HCT116 (cell line): ENCODE data around the gene ADGRB3. TPM values are rescaled to one million over a fixed set of nuclear protein-coding genes. Genes with fewer than 3 reads are reported as not detected.

Experiments
- ATAC-seq: fragments of 200-7000 bp; cut with Tn5 transposase; 2 replicates; pipeline ENCODE4 v1.9.1; 2020; ENCODE audit warnings: mild to moderate bottlenecking, moderate library complexity
- BruUV-seq: library from RNA; stranded (reverse); fragments of 400-500 nt; replicated peaks from 2 replicates; lab custom pipeline; 2021; lab: Mats Ljungman, UMichigan
- CTCF ChIA-PET: fragments of 300-600 bp; sonication (Branson Sonifier 250); formaldehyde crosslinking; loops from one replicate; lab custom pipeline; 2021; ENCODE audit warnings: antibody characterized with exemption; lab: Charles Lee
- POLR2A ChIA-PET: fragments of 300-600, 350-600 bp; sonication (Branson Sonifier 250); formaldehyde crosslinking; loops from one replicate; lab custom pipeline; 2021; ENCODE audit warnings: antibody characterized with exemption; lab: Charles Lee
- RAD21 ChIA-PET, 2 experiments: fragments of 300-600 bp; sonication (Branson Sonifier 250); formaldehyde crosslinking; loops; one replicate each; lab custom pipeline; 2023; ENCODE audit warnings: low total read pairs in 2 of 2; ENCODE audit not compliant: uncharacterized antibody in 2 of 2, unreplicated experiment in 2 of 2, low non-redundant PET in 1 of 2; lab: Charles Lee
- DNase-seq: peaks from one replicate; pipeline ENCODE4 v3.0.0-alpha.2; 2010; ENCODE audit warnings: low read depth, low spot score
- H2AFZ ChIP-seq: fragments of 200-600 bp; shearing (Covaris generic), sonication (generic); 2 replicates; pipeline ENCODE4 v1.6.1; 2017; ENCODE audit warnings: low read depth, mixed run types, mixed read lengths, antibody characterized with exemption, low read length; ENCODE audit not compliant: poor library complexity, severe bottlenecking
- H3K27ac ChIP-seq: 2 replicates; pipeline ENCODE4 v1.5.1; 2012; ENCODE audit warnings: low read depth, low read length
- H3K27me3 ChIP-seq: fragments of 200-600 bp; sonication (generic); 2 replicates; pipeline ENCODE4 v1.6.1; 2016; ENCODE audit warnings: mixed run types, low read length, mixed read lengths; ENCODE audit not compliant: insufficient read depth
- H3K36me3 ChIP-seq, 2 experiments: fragments of 200-500 bp in 1 of 2; fragments of 200-600 bp in 1 of 2; sonication (Bioruptor generic) in 1 of 2; sonication (generic) in 1 of 2; 2 replicates each; pipeline versions ENCODE4 v1.5.1 to v1.6.1; 2014 to 2016; ENCODE audit warnings: low read length in 2 of 2, inconsistent platforms in 1 of 2, mixed read lengths in 1 of 2, mixed run types in 1 of 2; ENCODE audit not compliant: insufficient read depth in 2 of 2, control insufficient read depth in 1 of 2
- H3K4me1 ChIP-seq, 2 experiments: fragments of 200-600 bp in 1 of 2; sonication (generic) in 1 of 2; 2 replicates each; pipeline versions ENCODE4 v1.5.1 to v1.6.1; 2012 to 2017; ENCODE audit warnings: low read length in 2 of 2, inconsistent platforms in 1 of 2, mild to moderate bottlenecking in 1 of 2, mixed read lengths in 1 of 2, mixed run types in 1 of 2, moderate library complexity in 1 of 2; ENCODE audit not compliant: insufficient read depth in 2 of 2, control insufficient read depth in 1 of 2
- H3K4me2 ChIP-seq: fragments of 200-600 bp; sonication (generic); 2 replicates; pipeline ENCODE4 v1.6.1; 2017; ENCODE audit warnings: mixed run types, low read length, mixed read lengths
- H3K4me3 ChIP-seq, 2 experiments: fragments of 200-600 bp in 1 of 2; sonication (generic) in 1 of 2; replicated peaks in 1 of 2; 2 replicates each; pipeline ENCODE4 v1.5.1; 2011 to 2016; ENCODE audit warnings: low read length in 2 of 2, control low read depth in 1 of 2, low read depth in 1 of 2, mild to moderate bottlenecking in 1 of 2, mixed read lengths in 1 of 2, mixed run types in 1 of 2
- H3K79me2 ChIP-seq: fragments of 200-600 bp; sonication (generic); 2 replicates; pipeline ENCODE4 v1.6.1; 2017; ENCODE audit warnings: mild to moderate bottlenecking, mixed run types, low read length, moderate library complexity, mixed read lengths; ENCODE audit not compliant: insufficient read depth
- H3K9ac ChIP-seq: fragments of 200-600 bp; sonication (generic); 2 replicates; pipeline ENCODE4 v1.6.1; 2016; ENCODE audit warnings: low read length, mixed read lengths
- H3K9me2 ChIP-seq: fragments of 200-600 bp; sonication (generic), shearing (Covaris generic); 2 replicates; pipeline ENCODE4 v1.6.1; 2017; ENCODE audit warnings: mixed run types, mild to moderate bottlenecking, moderate library complexity; ENCODE audit not compliant: insufficient read depth
- H3K9me3 ChIP-seq, 2 experiments: fragments of 200-500 bp in 1 of 2; fragments of 200-600 bp in 1 of 2; sonication (Bioruptor generic) in 1 of 2; sonication (generic) in 1 of 2; 2 replicates each; pipeline ENCODE4 v1.6.1; 2014 to 2017; ENCODE audit warnings: low read length in 2 of 2, mixed read lengths in 2 of 2, inconsistent platforms in 1 of 2, low read depth in 1 of 2, mild to moderate bottlenecking in 1 of 2, mixed run types in 1 of 2, moderate library complexity in 1 of 2; ENCODE audit not compliant: control insufficient read depth in 1 of 2, insufficient read depth in 1 of 2
- H4K20me1 ChIP-seq: fragments of 200-600 bp; sonication (generic), shearing (Covaris generic); 2 replicates; pipeline ENCODE4 v1.6.1; 2017; ENCODE audit warnings: mixed run types, mild to moderate bottlenecking, moderate library complexity; ENCODE audit not compliant: insufficient read depth
- CBX3 ChIP-seq: IDR thresholded peaks from 2 replicates; pipeline ENCODE4 v1.6.1; 2012; ENCODE audit warnings: low read depth
- CEBPB ChIP-seq: IDR thresholded peaks from 2 replicates; pipeline ENCODE4 v1.6.1; 2012; ENCODE audit warnings: low read depth
- CTCF ChIP-seq, 3 experiments: fragments of 200-600 bp in 1 of 3; sonication (generic) in 1 of 3; IDR thresholded peaks in 2 of 3; conservative IDR thresholded peaks in 1 of 3; 2 replicates each; pipeline ENCODE4 v1.5.1; 2012 to 2017; ENCODE audit warnings: low read depth in 2 of 3, low read length in 2 of 3, antibody characterized with exemption in 1 of 3, borderline replicate concordance in 1 of 3, control low read depth in 1 of 3, mild to moderate bottlenecking in 1 of 3, mixed read lengths in 1 of 3, mixed run types in 1 of 3, moderate library complexity in 1 of 3; ENCODE audit not compliant: insufficient read depth in 1 of 3
- EGR1 ChIP-seq: IDR thresholded peaks from 2 replicates; pipeline ENCODE4 v1.6.1; 2012; ENCODE audit warnings: low read depth
- ELF1 ChIP-seq: IDR thresholded peaks from 2 replicates; pipeline ENCODE4 v1.6.1; 2012; ENCODE audit warnings: low read depth, borderline replicate concordance
- EZH2 ChIP-seq: fragments of 200-600 bp; sonication (generic); IDR thresholded peaks from 2 replicates; pipeline ENCODE4 v1.6.1; 2017; ENCODE audit warnings: antibody characterized with exemption, mixed run types
- FOSL1 ChIP-seq: IDR thresholded peaks from 2 replicates; pipeline ENCODE4 v1.6.1; 2012; ENCODE audit warnings: low read depth
- JUND ChIP-seq: IDR thresholded peaks from 2 replicates; pipeline ENCODE4 v1.6.1; 2012
- POLR2A ChIP-seq: IDR thresholded peaks from 2 replicates; pipeline ENCODE4 v1.7.0; 2011; ENCODE audit warnings: borderline replicate concordance; ENCODE audit not compliant: insufficient read depth, insufficient read length; ENCODE audit errors: extremely low read depth
- RAD21 ChIP-seq: IDR thresholded peaks from 2 replicates; pipeline ENCODE4 v1.6.1; 2012; ENCODE audit warnings: low read depth, mild to moderate bottlenecking
- SIN3A ChIP-seq: IDR thresholded peaks from 2 replicates; pipeline ENCODE4 v1.6.1; 2012; ENCODE audit warnings: low read depth
- YY1 ChIP-seq: IDR thresholded peaks from 2 replicates; pipeline ENCODE4 v1.6.1; 2011; ENCODE audit warnings: low read length, low read depth, moderate library complexity, mild to moderate bottlenecking; ENCODE audit not compliant: insufficient replicate concordance; ENCODE audit errors: extremely low read depth
- ZBTB33 ChIP-seq: IDR thresholded peaks from 2 replicates; pipeline ENCODE4 v1.6.1; 2011; ENCODE audit warnings: mild to moderate bottlenecking, low read length, moderate library complexity; ENCODE audit not compliant: insufficient replicate concordance; ENCODE audit errors: extremely low read depth
- ZNF274 ChIP-seq: fragments of 200-500 bp; sonication (Bioruptor generic); IDR thresholded peaks from 2 replicates; pipeline ENCODE4 v1.6.1; 2014; ENCODE audit warnings: mild to moderate bottlenecking, low read depth, low read length, inconsistent platforms
- intact Hi-C: fragments of 100-400 bp; cut with micrococcal nuclease; formaldehyde crosslinking; loops from 2 replicates; pipeline ENCODE4 v1.10.0; 2022
- total RNA-seq: library from RNA; stranded (reverse); gene quantifications from one replicate; pipeline ENCODE4 v1.2.1, GENCODE V29; 2021; ENCODE audit not compliant: unreplicated experiment
- TF ChIP-seq, protein P1 (sequence below): IDR thresholded peaks from 2 replicates; pipeline ENCODE4 v1.6.1; 2012

Gene ADGRB3
- total RNA-seq, 1 experiment from 2014 or later, result not detected

- TF ChIP-seq POLR2A (no peak), RAD21 (no peak), EZH2 (no peak)
- TF ChIP-seq, protein P1, sequence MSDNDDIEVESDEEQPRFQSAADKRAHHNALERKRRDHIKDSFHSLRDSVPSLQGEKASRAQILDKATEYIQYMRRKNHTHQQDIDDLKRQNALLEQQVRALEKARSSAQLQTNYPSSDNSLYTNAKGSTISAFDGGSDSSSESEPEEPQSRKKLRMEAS, result no peak
- TF ChIP-seq, all 23 proteins: peak for 0
Measured at GRCh38 chr6:69162811-69163210, 527.7 kb downstream of the ADGRB3 start (continued).

DNA sequence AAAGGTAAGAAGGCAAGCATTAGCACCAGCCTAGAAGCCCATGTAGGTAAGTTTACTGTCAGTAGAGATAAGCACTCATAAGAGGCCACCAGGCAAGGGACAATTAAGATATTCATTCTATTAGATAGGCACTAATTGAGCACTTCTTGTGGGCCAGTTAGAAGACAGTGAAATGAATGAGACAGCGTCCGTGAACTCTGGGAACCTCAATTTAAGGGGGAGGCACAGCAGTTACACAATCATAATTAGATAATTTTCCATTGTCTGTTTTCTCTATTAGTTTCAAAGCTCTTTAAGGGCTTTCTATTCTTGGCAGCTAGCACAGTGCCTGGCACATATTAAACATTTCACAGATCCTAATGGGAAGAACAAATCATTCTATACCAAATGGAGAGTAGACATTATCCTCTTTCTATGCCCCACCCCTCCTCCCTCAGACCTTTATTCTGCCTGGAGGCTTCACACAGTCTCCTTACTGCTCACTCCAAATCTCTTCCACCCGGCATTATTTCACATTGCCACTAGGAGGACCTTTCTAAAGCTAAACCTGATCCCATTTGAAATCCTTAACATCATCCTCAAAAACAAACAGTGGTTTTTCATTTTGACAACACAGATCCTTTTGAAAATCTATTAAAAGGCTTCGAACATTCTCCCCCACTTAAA is 529.6 kb downstream of the ADGRB3 start:
- H3K9ac ChIP-seq, result no peak overlapping the region
- ATAC-seq (no peak), DNase-seq (no peak)
- BruUV-seq, result no TSS peak
- H3K79me2 ChIP-seq, result no peaks in the 10 kb centered on the region
- intact Hi-C loops, result no loop called here
- POLR2A ChIA-PET, result no interaction called here
- TF ChIP-seq EGR1, result no peak
- no peak for TF ChIP-seq POLR2A
- no peak for TF ChIP-seq ZNF274
- no peak for TF ChIP-seq ELF1
- TF ChIP-seq CTCF (IDR thresholded peaks at IDR 0.05 in 2 of 3, conservative IDR thresholded peaks at IDR 0.05 in 1 of 3; ENCODE audit: borderline replicate concordance in 1 of 3, insufficient read depth in 1 of 3, low read depth in 2 of 3, low read length in 2 of 3), result no peak
- TF ChIP-seq EZH2, result no peak
- no peak for TF ChIP-seq ZBTB33
- no peak for TF ChIP-seq YY1
- TF ChIP-seq SIN3A, result no peak
- TF ChIP-seq JUND, result no peak
- TF ChIP-seq CBX3, result no peak
- TF ChIP-seq CEBPB, result no peak
- no peak for TF ChIP-seq FOSL1
- H2AFZ ChIP-seq, result no peak overlapping the region
- RAD21 ChIA-PET, result no interaction called here
- H3K36me3 ChIP-seq, result no peaks in the 10 kb centered on the region
- no peaks in the 10 kb centered on the region for H3K4me1 ChIP-seq
- H3K9me2 ChIP-seq, result no peaks in the 10 kb centered on the region
- peaks cover 9 to 13% of the 10 kb centered on the region in 2 experiments; a peak in 2 of 4 replicates for H3K9me3 ChIP-seq
- H3K27ac ChIP-seq, result no peak overlapping the region
- H3K4me3 ChIP-seq, result no peak overlapping the region
- H3K27me3 ChIP-seq, result no peaks in the 10 kb centered on the region
- CTCF ChIA-PET, result no interaction called here
- H3K4me2 ChIP-seq, result no peak overlapping the region
- H4K20me1 ChIP-seq, result no peaks in the 10 kb centered on the region
